ENCODE results near the gene SEPTIN3.

GRCh38 chr22:41963453-41964111 is 5.7 kb upstream of the SEPTIN3 start:
- TF ChIP-seq CTCF (IDR thresholded peaks at IDR 0.05; ENCODE audit: poor library complexity, severe bottlenecking) (no peak), SMC3 (conservative IDR thresholded peaks at IDR 0.05; ENCODE audit: poor library complexity) (no peak), RAD21 (conservative IDR thresholded peaks at IDR 0.05) (no peak), EZH2 (IDR thresholded peaks at IDR 0.05; ENCODE audit: borderline replicate concordance, insufficient read depth, low read length, poor library complexity, severe bottlenecking) (no peak), POLR2AphosphoS5 (IDR thresholded peaks at IDR 0.05) (no peak), TAF1 (IDR thresholded peaks at IDR 0.05; ENCODE audit: low read depth) (no peak), EP300 (conservative IDR thresholded peaks at IDR 0.05; ENCODE audit: poor library complexity, severe bottlenecking) (no peak), REST (IDR thresholded peaks at IDR 0.05; ENCODE audit: borderline replicate concordance) (no peak), MXI1 (conservative IDR thresholded peaks at IDR 0.05; ENCODE audit: poor library complexity, severe bottlenecking) (no peak)
